Measurements from ENCODE around the gene FRAS1.
"Not testable (repeated sequence)": the region's sequence is repeated elsewhere in the genome, so short reads cannot be mapped to it uniquely, and the experiment has no call there.

Gene FRAS1

GRCh38 chr4:78168029-78168428, 110.9 kb downstream of the FRAS1 start:
- no peak for DNase-seq

GRCh38 chr4:78169728-78170127, 112.6 kb downstream of the FRAS1 start:
- no peak for DNase-seq

GRCh38 chr4:78171482-78171881, 114.4 kb downstream of the FRAS1 start:
- no peak for DNase-seq

DNA sequence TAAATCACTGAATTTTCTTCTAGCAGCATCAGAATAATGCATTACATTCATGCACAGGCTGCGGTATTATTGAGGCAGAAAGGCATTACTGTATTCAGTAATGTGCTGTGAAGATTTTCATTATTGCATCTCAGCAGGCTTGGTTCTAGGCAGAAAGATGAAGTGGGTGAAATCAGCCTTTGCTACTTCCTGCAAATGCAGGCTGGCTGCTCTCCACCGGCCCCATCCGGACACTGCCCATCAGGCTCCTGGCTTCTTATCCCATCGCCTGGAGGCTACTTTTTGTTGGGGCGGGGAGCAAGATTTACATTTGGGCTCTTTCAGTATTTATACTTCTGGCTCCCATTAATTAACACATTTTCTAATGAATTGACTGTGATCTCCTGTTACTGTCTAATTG, 117.8 kb downstream of the FRAS1 start:
- no peak for DNase-seq

DNA sequence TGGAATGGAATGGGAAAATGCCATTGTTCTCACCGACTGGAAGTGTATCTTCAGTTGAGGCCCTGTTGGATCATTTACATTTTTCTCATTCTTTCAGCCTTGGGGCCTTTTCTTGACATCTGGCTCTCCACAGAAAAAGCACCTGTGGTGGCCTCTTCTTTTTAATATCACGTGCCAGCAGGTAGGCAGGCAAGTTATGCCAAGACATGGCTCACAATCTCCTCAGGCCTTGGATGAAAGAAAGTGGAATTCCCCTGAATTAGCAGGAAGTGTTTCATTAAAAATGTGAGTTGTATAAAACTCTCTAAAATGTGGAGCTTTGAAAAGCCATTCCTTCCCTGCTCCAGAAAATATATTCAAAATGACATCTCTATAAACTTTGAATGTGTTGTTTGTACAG, 122.1 kb downstream of the FRAS1 start:
- no peak for DNase-seq

GRCh38 chr4:78181681-78182234, 124.6 kb downstream of the FRAS1 start:
- DNase-seq: not testable (repeated sequence)

DNA sequence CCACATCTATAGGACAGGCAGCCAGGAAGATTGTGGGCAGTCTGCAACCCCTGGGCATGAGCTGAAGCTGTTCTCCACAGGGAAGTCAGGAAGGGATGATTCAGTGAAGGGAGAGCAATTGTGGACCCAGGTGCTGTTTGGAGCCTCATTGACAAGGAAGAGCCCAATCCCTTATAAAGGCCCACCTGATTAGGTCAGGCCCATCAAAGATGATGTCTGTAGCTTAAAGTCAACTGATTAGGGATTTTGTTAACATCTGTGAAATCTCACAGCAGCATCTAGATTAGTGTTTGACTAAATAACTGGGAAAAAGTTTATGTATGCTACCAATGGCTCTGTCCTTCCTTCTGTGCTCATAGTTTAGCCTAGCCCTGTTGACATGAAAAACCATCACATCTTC, 127.5 kb downstream of the FRAS1 start:
- DNase-seq: no peak

DNA sequence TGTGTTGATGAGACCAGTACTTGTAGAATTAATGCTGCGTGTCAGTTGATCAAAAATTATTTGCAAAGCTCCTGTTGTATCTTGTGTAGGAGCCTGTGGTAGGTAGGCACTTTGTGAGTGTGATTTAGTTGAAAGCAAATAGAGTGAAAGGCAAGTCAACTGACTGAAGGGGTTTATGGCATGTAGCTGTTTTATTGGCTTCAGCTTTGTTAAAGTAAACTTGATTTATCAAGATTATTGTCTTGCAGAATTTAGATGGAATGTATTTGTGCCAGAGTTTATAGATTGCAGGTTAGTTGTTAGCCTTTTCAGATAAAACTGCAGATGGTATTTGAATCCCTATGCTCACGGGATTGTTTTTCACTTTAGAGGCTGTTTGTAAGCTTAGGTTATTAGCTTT, 128.0 kb downstream of the FRAS1 start:
- DNase-seq: no peak

- peak; percentile 19 to 21 for DNase-seq
Observed at GRCh38 chr4:78186597-78187543, 129.7 kb downstream of the FRAS1 start.

DNA sequence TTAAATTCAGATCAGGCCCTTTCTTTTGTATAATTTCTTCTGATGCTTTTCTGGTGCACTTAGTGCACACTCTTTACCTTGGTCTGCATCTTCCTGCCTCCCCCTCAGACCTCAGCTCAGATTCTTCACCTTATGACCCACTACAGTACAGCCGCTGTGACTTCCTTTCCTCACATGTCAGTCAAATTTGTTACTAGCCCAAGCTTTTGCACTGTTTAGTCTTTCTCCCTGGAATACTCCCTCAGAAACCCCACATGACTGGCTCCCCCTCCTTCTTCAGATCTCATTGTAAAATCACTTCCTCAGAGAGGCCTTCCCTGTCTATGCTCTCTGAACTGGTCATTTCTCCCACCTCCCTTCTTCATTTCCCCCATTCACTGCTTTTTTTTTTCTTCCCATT, 132.9 kb downstream of the FRAS1 start:
- no peak for DNase-seq

DNA sequence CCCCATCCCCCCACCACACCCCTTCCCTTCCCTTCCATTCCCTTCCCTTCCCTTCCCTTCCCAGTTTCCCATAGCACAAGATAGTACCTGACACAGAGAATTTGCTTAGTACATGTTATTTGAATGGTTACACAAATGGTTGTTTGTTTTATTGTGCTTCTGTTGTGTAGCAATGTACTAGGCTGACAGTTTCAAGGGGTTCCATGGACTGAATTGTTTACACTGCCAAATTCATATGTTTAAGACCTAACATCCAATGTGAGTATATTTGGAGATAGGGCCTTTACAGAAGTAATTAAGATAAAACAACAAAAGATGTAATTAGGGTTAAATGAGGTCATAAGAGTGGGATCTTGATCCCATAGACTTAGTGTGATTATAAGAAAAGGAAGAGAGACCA, 133.5 kb downstream of the FRAS1 start:
- DNase-seq: no peak

- DNase-seq: no peak
Observed at GRCh38 chr4:78197947-78198346, 140.8 kb downstream of the FRAS1 start.

DNA sequence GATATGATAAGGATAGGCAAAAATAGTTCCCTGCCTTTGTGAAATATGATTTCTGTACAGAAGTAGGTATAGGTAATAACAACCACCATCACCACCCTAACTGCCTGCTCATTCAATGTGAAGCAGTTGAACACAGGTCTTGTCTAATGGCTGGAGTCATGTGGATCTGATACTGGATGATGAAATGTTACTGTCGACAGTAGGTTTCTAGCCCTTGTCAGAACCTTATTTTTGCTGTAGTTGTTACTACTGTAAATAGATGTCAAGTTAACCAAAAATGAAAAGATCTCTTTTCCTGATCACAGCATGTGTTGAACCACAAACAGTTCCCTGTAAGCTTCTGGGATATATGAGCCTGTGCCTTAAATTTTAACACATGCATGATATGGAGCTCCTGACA, 142.9 kb downstream of the FRAS1 start:
- no peak for DNase-seq

DNA sequence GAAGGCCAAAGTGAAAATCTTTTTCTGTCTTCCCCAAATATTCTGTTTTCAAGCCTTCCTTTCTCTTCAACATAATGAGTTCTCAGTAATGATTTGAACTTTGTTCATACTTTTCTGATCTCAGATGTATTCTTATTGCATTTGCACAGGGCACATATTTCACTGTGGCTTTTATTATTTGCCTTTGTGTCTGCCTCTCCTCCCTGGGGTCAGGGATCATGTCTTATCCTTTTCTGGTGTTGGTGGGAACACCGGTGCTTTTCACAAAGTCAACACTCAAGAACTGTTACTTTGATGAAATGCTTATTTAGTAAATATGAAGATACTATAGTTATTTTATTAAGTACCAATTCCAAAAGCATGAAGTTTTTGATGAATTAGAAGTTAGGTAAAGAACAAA, 143.8 kb downstream of the FRAS1 start:
- no peak for DNase-seq

- DNase-seq: no peak
Observed at GRCh38 chr4:78204176-78204575, 147.1 kb downstream of the FRAS1 start.

- no peak for DNase-seq
Observed at GRCh38 chr4:78205591-78205990, 148.5 kb downstream of the FRAS1 start.

- no peak for DNase-seq
Observed at GRCh38 chr4:78207541-78207940, 150.4 kb downstream of the FRAS1 start.

- DNase-seq: no peak
Observed at GRCh38 chr4:78207951-78208350, 150.8 kb downstream of the FRAS1 start.

- DNase-seq: not testable (repeated sequence)
Observed at GRCh38 chr4:78208896-78209295, 151.8 kb downstream of the FRAS1 start.

GRCh38 chr4:78210694-78211410, 153.7 kb downstream of the FRAS1 start:
- no peak for DNase-seq

- DNase-seq: peak; percentile 30 to 54
Observed at GRCh38 chr4:78213218-78213617, 156.1 kb downstream of the FRAS1 start.

- DNase-seq: no peak
Observed at GRCh38 chr4:78214078-78214477, 157.0 kb downstream of the FRAS1 start.

DNA sequence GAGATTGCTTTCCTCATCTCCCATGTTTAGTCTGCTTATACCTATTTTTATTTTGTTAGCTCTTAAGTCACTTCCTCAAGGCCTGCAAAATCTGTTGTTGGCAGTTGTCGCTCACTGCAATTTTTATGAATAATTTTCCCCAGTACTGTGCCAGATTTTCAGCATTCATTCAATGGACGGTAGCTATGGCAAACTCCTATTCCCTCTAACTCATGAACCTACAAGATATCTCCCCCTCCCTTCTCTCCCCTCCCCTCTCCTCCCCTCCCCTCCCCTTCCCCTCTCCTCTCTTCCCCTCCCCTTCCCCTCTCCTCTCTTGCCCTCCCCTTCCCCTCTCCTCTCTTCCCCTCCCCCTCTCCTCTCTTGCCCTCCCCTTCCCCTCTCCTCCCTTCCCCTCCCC, 160.4 kb downstream of the FRAS1 start:
- no peak for DNase-seq

DNA sequence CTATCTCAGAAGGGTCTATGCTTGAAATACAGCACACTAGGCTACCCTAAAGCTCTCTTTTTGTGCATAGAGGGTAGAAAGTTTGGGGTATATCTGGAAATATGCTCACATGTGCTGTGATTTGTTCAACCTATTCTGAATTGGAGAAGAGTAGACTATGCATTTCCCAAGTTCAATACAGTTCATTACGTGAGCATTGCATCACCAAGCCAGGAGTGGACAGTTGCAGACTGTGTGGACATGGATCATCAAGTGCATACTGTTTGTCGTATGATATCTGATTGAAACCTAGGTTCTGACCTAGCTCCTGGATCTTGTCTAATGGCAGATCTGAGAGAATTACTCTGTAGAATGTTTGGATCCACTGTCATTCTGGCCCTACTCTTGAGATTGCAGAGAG, 161.1 kb downstream of the FRAS1 start:
- DNase-seq: no peak

Measured in SHP77 (cell line).